DLD1 (cell line): Measurements from ENCODE around the gene SNAPC4.

Experiments used
- in situ Hi-C: cut with HindIII; loops from 2 replicates; pipeline ENCODE4 v1.10.0; 2017; ENCODE audit warnings: low sequenced_read_pairs

Gene SNAPC4

DNA sequence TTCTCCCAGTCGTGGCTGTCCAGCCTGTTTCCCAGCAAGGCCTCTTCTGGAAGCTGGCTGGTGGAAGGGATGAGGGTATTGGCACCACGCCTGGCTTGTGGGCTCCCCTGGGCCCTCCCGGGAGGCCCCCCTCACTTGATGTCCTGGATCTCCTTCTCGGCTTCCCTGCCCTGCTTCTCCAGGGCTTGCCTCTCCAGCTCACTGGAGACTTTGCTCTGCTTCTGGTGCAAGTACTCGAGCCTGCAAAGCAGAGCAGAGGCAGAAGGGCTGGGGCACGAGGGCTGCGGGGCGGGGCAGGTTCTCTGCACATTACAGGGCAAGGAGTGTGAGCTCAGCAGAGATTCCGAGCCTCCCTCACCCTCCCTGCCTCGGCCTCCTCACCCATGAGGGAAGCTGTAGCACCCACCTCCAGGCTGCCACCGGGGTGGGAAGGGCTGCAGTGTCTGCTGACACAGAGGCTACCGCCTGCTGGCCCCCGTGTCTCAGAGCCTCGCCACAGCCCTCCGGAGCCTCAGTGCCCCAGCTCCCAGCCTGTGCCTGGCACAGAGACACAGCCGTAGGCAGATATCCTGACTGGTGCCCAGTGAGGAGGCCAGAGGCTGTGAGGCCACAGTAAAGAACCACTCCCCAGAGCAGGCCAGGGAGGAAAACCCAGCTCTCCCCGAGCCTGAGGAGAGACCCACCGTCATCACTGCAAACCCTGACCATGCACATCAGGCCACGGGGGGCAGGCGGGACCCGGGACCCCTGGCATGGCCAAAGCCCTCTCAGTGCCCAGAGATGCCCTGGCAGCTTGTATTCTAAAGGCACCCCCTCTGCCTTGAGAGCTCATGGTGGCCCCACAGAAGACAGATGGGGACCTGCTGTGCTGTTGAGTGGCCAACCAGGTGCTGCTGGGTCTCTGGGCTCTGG lies 7.2 kb downstream of the SNAPC4 start:
- in situ Hi-C loops, result no loop called here

GRCh38 chr9:136391737-136392537 lies 8.0 kb downstream of the SNAPC4 start:
- in situ Hi-C loops, result no loop called here

GRCh38 chr9:136389396-136389795 lies 10.6 kb downstream of the SNAPC4 start:
- in situ Hi-C loops, result no loop called here

- in situ Hi-C loops, result no loop called here
These were observed 12.8 kb downstream of the SNAPC4 start for GRCh38 chr9:136387217-136387616.

DNA sequence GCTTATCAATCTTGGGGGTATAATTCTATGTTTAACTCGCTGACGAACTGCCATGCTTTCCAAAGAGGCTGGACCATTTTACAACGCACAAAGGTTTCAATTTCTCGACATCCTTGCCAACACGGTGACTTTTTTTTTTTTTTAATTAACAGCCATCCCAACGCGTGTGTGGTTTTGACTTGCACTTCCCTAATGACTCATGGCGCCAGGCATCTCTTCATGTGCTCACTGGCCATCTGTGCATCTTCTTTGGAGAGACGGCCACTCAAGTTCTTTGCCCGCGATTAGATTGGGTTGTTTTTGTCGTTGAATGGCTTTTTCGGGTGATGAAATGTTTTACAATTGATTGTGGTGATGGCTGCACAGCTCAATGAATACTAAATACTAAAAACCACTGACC lies 14.0 kb downstream of the SNAPC4 start:
- in situ Hi-C loops, result no loop called here

GRCh38 chr9:136385015-136385414 lies 15.0 kb downstream of the SNAPC4 start:
- in situ Hi-C loops, result no loop called here

DNA sequence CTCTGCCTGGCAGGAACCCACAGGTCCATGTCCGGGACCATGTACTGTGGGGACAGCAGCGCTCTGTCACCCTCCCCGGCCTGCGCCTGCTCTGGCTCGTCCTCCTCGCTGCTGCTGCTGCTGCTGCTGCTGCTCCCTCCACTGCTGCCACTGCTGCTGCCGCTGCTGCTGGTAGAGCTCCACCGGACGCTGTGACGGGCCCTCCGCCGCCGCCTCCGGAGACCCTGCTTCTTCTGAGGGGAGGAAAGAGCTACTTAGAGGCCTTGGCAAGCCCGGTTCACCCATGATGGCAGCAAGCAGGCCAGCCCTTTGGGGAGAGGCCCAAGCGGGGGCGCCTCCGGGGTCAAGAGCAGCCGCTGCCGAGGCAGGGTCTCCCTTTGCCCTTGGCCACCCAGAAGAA lies 16.5 kb downstream of the SNAPC4 start:
- in situ Hi-C loops, result no loop called here

GRCh38 chr9:136381966-136382513 lies 17.9 kb downstream of the SNAPC4 start:
- in situ Hi-C loops, result no loop called here

- in situ Hi-C loops, result no loop called here
These were observed 18.7 kb downstream of the SNAPC4 start for GRCh38 chr9:136381311-136381710.

- in situ Hi-C loops, result no loop called here
These were observed 19.6 kb downstream of the SNAPC4 start for GRCh38 chr9:136380381-136380780.

- in situ Hi-C loops, result no loop called here
These were observed 20.1 kb downstream of the SNAPC4 start for GRCh38 chr9:136379891-136380290.

DNA sequence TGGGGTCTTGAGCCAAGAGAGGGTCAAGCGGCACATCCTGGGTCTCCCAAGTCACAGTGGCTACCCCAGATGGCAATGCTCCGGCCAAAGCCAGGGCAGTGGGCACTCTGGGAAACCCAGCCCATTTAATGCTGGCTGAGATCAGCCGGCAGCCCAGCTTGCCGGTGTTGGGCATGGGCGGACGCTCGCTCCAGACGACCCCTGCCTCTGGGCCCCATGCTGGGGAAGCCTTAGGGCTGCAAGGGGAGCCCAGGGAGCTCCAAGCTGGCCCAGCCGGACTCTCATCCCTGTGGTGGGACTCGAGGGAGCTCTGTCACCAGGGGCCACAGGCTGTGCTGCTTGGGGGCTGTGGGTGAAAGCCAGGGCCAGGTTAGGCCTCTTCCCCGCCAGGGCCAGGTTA lies 20.6 kb downstream of the SNAPC4 start:
- in situ Hi-C loops, result no loop called here

DNA sequence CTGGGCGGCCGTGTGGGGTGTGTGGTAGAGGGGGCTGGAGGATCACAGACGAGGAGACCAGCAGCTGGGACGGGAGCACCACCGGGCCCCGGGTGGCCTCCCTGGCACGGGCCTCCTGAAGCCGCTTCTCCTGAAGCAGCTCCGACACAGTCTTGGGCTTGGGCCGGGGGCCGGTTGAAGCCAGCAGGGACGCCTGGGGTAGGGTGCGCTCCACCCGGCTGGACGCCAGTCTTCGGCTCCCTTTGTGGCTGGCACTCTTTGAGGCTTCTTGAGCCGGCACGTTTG lies 21.0 kb downstream of the SNAPC4 start:
- in situ Hi-C loops, result no loop called here

- in situ Hi-C loops, result no loop called here
These were observed 21.6 kb downstream of the SNAPC4 start for GRCh38 chr9:136378170-136379002.

DNA sequence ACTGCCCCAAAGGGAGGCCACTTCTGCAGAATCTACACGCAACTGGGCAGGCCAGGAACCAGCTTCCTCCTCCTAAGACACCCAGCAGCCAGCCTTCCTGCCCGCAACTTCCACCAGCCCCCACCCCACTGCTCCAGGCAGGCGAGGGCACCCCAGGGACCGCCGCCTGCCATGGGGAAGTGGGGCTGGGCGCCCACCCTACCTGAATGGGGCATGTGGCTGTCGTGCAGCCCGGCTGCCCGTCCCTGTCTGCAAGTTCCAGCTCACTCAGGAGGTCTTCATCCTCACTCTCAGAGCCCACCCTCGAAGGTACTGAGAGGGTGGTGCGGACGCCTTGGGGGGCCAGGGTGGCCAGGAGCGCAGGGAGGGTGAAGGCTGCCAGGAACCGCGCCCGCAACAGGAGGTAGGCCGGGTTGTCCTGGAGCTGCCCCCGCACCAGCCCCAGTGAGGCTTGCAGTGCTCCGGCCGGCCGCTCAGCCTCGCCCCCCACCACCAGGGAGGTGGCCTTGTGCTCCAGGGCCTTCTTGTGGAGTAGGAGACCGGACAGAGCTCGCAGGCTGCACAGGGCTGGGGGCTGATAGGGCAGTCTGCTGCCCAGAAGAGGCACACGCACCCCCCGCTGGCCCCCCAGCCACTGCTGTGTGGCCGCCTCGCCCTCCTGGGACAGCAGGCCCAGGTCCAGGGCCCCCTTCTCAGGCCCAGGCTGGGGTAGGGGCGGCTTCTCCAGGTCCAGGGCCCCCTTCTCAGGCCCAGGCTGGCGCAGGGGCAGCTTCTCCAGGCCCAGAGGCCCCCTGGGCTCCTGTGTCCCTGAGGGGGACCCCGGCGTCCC lies 22.4 kb downstream of the SNAPC4 start:
- in situ Hi-C loops, result no loop called here

GRCh38 chr9:136376457-136376856 lies 23.5 kb downstream of the SNAPC4 start:
- in situ Hi-C loops, result no loop called here

DNA sequence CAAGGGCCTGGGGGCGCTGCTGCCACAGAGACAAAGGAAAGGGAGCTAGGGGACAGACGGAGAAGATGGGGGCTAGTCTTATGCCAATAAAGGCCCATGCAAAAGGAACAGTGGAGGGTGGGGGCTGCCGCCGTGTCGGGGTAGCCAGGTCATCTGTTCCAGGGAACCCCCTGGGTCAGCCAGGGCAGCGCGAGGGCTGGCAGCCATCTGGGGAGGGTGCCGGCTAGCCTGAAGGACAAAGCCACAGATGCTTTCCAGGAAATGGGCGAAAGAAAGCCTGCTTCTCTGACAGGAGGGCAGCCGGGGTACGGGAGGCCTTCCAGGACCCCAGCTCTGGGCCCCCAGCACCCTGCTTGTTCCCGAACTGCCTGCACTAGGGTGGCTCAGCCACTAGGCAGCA lies 24.9 kb downstream of the SNAPC4 start:
- in situ Hi-C loops, result no loop called here

GRCh38 chr9:136374183-136374575 lies 25.8 kb downstream of the SNAPC4 start:
- in situ Hi-C loops, result no loop called here

GRCh38 chr9:136373300-136374182 lies 26.4 kb downstream of the SNAPC4 start, which contains the start of gene CARD9:
CARD9 (minus strand) TSS chr9:136373669; CDS start chr9:136372078, 1,591 bp downstream.
- in situ Hi-C loops, result no loop called here
